Measurements from ENCODE around the gene CNGA2. TPM values are rescaled to one million over a fixed set of nuclear protein-coding genes. Genes with fewer than 3 reads are reported as not detected.

The CNGA2 gene
- total RNA-seq = not detected in 2 replicates

DNA sequence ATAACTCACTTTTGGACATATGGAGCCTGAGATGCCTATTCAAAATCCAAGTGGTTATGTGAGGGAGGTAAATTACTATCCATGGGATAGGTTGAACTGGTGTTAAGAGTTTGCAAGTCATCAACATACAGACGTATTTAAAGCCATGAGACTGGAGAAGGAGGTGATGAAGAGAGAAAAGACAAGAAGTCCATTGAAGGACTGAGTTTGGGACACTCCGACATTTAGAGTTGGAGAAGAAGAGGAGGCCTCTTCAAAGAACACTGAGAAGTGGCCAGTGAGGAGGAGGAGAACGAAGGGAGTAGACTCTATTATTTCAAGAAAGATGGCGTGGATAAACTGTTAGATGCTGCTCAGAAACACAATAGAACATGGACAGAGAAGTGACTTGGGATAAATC lies at the start of gene CNGA2:
TSS of gene CNGA2 (plus strand) at position 301 of the 400 bp plus-strand sequence. CDS start 3,738 bp downstream, outside the sequence.

DNA sequence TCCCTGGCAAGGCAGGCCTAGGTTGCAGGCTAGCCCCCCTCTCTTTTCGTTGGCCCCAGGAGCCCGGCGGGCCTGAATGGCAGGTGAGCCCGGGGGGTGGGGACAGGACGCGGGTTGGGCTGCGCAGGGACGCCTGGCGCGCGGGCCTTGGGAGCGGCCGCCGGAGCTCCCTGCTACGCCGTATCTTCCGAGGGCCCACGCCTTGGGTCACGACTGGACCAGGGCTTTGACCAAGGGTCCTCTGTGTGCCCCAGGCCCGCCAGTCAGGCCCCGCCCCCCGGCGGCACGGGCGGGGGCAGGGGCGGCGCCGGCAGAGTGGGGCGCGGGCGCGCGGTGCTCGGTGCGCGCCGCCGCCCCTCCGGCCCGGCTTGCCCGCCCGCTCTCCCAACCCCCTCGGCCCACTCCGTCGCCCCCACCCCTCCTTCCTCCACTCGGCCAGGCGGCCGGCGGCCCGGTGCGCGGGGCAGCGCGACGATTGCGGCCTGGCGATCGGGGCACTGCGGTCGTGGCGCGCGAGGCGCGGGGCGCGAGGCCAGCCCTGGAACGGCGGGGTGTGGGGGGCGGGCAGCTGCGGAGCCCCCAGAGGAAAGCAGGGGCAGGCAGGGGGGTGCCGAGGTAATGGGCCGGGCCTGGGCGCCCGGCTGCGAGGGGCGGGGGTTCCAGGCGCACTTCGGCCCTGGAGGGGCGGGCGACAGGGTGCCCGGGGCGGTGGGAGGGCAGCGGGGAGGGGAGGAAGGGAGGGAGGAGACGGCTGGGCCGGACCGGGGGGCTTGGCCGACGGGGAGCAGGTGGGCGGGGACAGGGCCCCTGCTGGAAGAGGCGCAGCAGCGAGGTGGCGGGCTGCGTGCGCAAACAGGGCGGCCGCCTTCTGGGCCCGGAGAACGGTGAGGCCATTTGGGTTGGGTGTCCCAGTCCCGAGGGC lies 39.6 kb upstream of the CNGA2 start, which contains the start of gene PRRG3:
TSS of gene PRRG3 (plus strand) at position 798 of the 922 bp plus-strand sequence. CDS start 3,357 bp downstream, outside the sequence.

DNA sequence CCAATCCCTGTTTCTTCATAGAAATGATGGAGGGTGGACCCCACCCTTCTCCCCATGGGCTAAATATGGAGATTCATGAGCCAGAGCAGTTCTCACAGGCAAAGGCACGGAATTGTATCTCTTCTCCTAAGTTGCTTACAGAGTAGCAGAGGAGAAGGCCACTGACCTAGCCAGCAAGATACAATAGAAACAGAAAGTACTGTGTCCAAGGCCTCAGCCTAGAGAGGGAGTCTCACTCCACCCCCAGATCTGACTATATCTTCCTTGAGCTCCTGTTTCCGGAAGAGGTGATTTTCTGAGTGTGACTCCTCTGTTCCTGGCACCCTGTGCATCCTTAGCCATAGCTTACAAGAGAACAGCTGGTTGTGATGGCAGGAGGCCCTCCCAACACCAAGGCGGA lies 18.8 kb upstream of the CNGA2 start, which contains the start of gene FATE1:
TSS of gene FATE1 (plus strand) at position 284 of the 400 bp plus-strand sequence. CDS start at position 369, 85 bp downstream.

Other genes starting within 250 kb of the CNGA2 start
- not detected in 2 replicates for gene PASD1, start 171.1 kb upstream of the CNGA2 start, total RNA-seq
- gene PRRG3, start 39.3 kb upstream of the CNGA2 start, total RNA-seq = not detected in 2 replicates
- gene FATE1, start 18.7 kb upstream of the CNGA2 start, total RNA-seq = not detected in 2 replicates
- gene MAGEA4, start 178.1 kb downstream of the CNGA2 start, total RNA-seq = not detected in 2 replicates
- gene GABRE, start 239.9 kb downstream of the CNGA2 start, total RNA-seq = 5.4 and 11.0 TPM in 2 replicates

All from placental epithelial cell (primary cell).